A673 (cell line): ENCODE results near the gene MT4.

ENCODE experiments used
- EZH2 ChIP-seq: fragments of 200-600 bp; sonication (generic); IDR thresholded peaks from 2 replicates; pipeline ENCODE4 v1.6.1; 2017; ENCODE audit warnings: borderline replicate concordance, low read depth, mild to moderate bottlenecking, mixed read lengths, antibody characterized with exemption, low read length; ENCODE audit not compliant: poor library complexity, severe bottlenecking
- TF ChIP-seq, protein P1 (sequence below): fragments of 300-800, 200-600 bp; sonication (generic); conservative IDR thresholded peaks from 2 replicates; pipeline ENCODE4 v1.5.1; 2017; ENCODE audit warnings: low read depth, mild to moderate bottlenecking, antibody characterized with exemption, low read length, moderate library complexity, mixed read lengths

DNA sequence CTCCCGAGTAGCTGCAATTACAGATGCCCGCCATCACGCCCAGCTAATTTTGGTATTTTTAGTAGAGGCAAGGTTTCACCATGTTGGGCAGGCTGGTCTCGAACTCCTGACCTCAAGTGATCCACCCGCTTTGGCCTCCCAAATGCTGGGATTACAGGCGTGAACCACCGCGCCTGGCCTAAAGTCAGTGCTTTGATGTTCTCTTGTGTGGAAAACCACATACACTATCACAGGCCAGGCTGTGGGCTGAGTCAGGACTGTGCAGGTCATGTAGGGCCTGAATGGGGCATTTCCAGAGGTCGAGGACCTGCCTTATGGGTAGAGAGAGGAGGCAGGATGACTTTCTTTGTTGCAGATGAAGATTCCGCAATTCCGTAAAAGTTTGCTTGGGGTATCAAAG, 19.4 kb downstream of the MT4 start:
- TF ChIP-seq, protein P1, sequence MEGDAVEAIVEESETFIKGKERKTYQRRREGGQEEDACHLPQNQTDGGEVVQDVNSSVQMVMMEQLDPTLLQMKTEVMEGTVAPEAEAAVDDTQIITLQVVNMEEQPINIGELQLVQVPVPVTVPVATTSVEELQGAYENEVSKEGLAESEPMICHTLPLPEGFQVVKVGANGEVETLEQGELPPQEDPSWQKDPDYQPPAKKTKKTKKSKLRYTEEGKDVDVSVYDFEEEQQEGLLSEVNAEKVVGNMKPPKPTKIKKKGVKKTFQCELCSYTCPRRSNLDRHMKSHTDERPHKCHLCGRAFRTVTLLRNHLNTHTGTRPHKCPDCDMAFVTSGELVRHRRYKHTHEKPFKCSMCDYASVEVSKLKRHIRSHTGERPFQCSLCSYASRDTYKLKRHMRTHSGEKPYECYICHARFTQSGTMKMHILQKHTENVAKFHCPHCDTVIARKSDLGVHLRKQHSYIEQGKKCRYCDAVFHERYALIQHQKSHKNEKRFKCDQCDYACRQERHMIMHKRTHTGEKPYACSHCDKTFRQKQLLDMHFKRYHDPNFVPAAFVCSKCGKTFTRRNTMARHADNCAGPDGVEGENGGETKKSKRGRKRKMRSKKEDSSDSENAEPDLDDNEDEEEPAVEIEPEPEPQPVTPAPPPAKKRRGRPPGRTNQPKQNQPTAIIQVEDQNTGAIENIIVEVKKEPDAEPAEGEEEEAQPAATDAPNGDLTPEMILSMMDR, result no peak
- TF ChIP-seq EZH2, result no peak
